Stimulated activated CD4-positive, alpha-beta T cell treated with anti-CD3 and anti-CD28 coated beads, Interleukin-15, amount 100 ng/mL, for 1 hour (primary cell): ENCODE data around the gene CD53.
"Not testable (repeated sequence)": the region's sequence is repeated elsewhere in the genome, so short reads cannot be mapped to it uniquely, and the experiment has no call there.

Experiments
- DNase-seq, 2 donors: peaks; one replicate each; pipeline ENCODE4 v3.0.0-alpha.2; 2020; ENCODE audit warnings: low read depth in 1 of 2, low spot score in 1 of 2

The CD53 gene, protein sequence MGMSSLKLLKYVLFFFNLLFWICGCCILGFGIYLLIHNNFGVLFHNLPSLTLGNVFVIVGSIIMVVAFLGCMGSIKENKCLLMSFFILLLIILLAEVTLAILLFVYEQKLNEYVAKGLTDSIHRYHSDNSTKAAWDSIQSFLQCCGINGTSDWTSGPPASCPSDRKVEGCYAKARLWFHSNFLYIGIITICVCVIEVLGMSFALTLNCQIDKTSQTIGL

DNA sequence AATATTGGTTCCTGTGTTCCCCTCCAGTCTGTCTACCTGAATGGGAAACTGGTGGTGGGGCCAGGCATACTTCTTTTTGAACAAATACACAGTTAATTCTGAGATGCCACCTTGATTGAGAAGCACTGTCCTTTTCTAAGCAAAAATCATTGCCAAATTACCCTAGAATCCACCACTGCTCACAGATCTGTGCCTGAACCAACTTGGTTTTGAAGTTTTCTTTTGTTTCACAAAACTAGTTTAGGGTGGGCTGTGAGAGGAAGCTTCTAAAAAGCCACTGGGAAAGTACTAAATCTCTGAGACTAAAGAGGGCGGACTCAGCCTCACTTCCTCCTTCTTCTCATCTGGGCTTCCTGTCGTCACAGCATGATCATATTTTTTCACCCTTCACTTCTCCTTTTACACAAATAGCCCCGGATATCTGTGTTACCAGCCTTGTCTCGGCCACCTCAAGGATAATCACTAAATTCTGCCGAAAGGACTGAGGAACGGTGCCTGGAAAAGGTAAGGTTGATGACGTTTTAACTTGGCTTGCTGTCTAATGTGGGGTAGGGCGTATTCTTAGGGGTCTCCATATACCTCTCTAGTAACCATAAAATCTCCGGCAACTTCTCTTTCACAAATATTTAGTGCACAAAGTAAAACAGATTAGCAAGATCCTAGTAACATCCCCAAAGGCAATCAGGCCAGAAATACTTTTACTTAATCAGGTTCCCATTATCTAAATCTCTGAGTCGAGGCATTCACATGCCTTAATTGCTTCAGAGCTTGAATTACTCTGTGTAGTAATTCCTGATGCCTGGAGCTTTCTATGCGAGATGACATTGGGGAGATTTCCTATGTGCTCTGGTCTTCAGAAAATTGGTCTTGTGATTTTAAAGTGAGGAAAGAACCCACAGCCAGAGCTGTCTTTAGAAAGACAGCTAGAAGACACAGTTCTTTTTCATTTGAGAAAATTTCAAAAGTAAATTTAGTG lies at the start of gene CD53:
Gene CD53, plus strand, starts transcription at position 404 of the 976 bp plus-strand sequence. CDS start 18,261 bp downstream, outside the sequence.
- no peak for DNase-seq

DNA sequence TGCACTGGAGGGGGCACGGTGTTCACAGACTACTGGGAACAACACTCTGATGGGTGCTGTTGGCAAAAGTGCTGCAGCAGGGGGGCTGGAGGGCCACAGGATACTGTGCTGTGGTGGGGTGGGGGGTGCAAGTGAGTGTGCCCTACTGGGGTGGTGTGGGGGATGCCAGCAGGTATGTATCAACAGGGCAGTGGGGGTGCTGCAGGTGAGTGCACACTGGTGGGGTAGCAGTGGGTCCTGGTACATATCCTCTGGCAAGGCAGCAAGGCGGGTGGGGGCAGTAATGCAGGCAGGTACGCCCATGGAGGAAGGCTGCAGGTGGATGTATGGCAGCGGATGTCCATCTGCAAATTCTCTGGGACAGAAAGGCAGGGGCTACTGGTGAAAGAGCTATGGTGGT lies 48.8 kb upstream of the CD53 start:
- no peak for DNase-seq

DNA sequence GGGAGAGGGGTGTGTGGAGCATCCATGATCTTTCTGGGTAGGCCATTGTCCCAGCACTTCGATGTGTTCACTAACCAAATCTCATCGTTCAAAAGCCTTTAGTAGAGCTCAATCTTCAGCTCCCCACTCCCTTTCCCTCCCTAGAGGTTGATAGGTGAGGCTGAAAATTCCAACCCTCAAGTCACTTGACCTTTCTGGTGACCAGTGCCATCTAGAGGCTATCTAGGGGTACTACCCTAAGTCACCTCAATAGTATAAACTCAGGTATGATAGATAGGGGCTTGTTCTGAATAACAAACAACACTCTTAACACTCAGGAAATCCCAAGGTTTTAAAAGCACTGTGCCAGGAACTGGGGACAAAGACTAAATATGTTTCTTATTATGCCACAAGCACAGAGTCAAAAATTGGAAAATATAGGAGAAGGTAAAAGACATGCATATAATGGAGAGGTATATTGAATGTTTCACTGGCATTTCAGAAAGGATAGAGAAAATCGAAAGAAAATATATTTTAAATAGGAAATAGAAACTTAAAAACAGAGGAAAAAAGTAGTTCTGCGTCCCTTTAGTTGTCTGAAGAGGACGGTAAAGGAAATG lies 42.9 kb upstream of the CD53 start:
- DNase-seq, result no peak

DNA sequence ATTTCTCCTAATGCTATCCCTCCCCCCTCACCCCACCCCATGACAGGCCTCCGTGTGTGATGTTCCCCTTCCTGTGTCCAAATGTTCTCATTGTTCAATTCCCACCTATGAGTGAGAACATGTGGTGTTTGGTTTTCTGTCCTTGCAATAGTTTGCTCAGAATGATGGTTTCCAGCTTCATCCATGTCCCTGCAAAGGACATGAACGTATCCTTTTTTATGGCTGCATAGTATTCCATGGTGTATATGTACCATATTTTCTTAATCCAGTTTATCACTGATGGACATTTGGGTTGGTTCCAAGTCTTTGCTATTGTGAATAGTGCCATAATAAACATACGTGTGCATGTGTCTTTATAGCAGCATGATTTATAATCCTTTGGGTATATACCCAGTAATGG lies 39.2 kb upstream of the CD53 start:
- not testable (repeated sequence) for DNase-seq

DNA sequence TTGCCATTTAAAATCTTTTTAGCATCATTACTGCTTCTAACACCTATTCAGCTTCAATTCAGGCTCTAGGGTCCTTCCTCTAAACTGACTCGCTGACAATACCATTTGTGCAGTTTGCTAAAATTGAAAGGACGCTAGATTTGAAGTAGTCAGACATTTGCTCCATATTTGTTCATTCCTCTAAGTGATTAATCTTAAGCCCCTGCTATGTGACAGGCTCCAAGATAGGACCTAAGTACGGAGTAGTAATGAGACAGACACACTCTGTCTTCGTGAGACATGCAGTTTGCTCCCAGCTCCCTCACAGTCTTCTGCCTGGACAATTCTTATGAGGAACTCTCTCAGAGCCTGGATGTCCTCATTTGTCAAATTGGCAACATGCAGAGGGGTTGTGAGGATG lies 26.1 kb upstream of the CD53 start:
- no peak for DNase-seq

DNA sequence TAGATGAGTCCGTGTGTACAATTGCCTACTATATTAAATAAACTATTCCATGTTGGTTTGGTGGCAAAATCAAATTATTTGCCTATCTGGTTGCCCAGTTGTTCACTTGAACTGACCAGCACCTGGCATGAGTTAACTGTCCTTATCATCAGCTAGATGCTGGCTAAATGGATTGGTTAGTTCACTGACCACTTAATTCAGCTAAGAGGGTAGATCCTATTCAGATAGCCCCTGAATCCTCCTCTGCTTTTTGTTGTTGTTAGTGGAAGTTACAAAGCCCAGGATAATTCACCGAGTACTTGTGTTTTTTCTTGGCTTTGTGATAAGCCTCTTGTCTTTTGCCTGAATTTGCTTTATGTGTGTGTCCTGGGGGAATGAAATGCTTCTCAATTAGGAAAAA lies 22.8 kb upstream of the CD53 start:
- no peak for DNase-seq

DNA sequence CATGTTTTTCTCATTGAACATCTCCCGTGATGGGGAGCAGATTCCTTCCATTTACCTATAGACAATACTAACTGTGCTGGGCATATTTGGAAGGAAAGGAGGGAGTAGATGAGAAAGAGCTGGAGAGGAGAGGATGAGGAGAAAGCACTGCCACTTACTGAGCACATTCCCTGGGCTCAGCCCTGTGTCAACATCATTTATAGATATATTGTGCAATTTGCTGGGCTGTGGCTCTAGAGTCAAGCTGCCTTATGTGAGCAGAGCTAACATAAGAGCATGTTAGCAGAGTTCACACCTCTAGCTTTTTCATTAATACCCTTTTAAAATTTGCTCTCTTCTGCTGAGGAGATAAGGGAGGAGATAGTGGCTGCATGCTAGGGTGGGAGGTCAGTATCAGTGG lies 22.3 kb upstream of the CD53 start:
- no peak for DNase-seq

DNA sequence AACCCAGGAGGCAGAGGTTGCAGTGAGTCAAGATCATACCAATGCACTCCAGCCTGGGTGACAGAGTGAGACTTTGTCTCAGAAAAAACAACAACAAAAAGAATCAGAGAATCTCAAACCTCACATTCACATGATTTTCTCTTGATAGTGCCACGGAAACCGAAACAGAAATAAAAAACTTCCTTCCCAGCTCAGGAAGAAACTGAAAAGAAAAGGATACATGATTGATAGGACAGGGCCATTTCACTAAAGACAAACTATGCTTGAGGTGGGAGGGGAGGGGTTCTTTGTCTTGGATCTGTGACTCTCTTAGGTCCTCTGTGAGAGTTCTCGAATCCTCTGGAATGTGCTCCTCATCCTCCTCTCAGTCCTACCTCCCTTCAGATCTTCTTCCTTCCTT lies 19.8 kb upstream of the CD53 start:
- DNase-seq, result no peak

DNA sequence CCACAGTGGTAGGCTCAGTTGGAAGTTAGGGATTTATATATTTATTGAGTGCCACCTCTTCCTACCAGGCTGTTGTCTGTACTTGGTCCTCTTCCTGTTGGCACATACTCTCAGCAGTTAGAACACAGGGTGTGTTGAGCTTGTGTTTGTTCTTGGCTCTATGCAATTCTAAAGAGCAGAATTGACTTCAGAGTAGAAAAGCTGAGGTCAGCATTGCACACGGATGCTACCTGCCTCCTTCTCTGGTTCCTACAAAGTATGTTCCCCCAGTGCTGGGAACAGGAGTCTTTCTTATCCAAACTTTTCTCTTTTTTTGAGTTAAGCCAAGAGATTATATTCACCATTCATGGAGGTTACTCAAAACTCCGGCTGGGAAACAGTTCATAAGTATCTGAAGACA lies 16.5 kb upstream of the CD53 start:
- DNase-seq, result no peak

DNA sequence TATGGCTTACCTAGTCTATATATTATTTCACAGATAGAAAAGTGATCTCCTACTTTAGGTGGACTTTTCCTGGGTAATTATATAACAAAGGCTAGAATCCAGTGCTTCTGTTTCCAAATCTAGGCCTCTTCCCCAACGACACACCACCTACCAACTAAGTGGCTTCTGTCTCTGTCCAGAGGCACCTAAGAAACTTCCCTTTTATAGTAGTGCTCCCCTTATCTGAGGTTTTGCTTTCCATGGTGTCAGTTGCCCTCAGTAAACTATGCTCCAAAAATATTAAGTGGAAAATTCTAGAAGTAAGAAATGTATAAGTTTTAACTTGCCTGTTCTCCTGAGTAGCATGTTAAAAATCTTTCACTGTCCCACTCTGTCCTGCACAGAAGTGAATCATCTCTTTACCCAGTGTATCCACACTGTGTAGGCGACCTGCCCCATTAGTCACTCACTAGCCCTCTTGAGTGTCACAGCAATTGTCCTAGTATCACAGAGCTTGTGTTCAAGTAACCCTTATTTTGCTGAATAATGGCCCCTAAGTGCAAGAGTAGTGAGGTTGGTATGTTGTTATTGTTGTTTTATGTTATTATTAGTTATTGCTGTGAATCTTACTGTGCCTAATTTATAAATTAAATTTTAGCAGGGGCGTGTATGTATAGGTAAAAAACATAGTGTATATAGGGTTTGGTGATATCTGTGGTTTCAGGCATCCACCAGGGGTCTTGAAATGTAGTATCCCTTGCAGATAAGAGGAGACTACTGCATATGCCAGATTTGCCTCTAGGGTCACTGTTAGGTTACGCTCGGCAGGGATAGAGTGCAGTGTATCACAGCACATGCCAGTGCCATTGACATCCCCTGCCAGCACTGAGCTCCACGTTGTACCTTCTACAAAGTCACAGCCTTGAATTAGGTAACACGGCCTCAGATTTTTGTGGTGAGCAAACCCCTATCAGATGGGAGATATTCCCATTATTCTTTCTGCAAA lies 14.7 kb upstream of the CD53 start:
- DNase-seq, result no peak

DNA sequence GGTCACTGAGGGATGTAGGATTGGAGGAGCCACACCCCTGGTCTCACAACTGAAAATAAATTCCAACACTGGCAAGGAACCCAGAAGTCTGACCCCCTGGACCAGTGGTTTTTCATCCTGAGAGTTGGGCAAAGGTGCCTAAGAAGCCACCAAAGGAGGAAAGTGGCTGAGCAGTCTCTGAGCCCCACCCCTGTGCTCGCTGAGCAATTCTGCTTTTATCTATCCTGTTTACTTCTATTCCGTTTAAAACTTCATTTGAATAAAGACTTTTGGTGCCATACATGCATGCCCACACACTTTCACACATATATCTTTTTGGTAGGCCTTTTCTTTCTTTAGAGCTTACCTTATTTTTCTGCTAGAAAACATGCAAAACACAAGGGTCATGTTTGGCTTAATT lies 13.9 kb upstream of the CD53 start:
- no peak for DNase-seq

DNA sequence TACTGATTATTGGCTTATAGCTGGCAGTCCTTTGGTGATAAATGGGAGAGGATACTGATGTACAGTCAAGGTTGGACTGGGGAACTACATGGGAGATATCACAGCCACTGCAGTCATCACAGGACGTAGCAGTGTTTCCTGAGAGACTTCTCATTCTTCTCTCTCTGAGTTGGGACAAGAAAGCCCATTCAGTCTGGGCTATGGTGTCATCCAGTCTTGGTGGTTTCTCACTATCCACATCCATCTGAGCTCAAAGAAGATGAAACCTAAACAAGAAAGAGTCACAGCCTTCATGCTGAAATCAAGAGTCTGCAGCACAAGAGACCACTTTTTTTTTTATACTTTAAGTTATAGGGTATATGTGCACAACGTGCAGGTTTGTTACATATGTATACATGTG lies 12.8 kb upstream of the CD53 start:
- no peak for DNase-seq

DNA sequence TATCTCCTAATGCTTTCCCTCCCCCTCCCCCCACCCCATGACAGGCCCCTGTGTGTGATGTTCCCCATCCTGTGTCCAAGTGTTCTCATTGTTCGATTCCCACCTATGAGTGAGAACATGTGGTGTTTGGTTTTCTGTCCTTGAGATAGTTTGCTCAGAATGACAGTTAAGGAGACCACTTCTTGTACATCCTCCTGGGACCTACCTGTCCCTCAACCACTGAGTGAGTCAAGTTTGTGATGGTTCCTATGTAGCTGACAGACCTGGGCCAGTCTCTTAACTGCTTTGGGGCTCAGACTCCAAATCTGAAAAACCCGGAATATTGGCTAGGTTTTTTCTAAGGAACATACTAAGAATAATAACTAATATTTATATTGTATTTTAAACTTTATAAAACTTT lies 12.3 kb upstream of the CD53 start:
- not testable (repeated sequence) for DNase-seq

DNA sequence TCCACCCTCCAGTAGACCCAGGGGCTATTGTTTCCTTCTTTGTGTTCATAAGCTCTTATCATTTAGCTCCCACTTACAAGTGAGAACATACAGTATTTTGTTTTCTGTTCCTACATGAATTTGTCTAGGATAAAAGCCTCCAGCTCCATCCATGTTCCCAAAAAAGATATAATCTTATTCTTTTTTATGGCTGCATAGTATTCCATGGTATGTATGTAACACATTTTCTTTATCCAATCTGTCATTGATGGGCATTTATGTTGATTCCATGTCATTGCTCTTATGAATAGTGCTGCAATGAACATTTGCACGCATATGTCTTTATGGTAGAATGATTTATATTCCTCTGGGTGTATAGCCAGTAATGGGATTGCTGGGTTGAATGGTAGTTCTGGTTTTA lies 11.0 kb upstream of the CD53 start:
- not testable (repeated sequence) for DNase-seq

DNA sequence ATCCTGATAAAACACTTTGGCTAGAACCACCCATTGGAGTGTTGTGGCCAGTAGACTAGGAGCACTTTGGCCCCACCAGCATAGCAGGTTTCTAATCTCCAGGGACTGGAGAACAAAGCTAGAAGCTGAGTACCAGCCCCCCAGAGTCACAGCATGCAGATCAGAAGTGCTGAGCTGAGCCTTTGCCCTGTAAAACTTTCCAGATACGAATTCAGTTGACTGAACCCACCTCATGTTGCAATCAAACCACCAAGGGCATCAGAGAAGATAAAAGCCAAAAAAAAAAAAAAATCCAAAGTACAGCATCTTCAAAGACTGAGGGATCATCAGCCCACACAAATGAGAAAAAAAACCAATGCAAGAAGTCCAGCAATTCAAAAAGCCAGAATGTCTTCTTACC lies 8.7 kb upstream of the CD53 start:
- DNase-seq, result no peak

DNA sequence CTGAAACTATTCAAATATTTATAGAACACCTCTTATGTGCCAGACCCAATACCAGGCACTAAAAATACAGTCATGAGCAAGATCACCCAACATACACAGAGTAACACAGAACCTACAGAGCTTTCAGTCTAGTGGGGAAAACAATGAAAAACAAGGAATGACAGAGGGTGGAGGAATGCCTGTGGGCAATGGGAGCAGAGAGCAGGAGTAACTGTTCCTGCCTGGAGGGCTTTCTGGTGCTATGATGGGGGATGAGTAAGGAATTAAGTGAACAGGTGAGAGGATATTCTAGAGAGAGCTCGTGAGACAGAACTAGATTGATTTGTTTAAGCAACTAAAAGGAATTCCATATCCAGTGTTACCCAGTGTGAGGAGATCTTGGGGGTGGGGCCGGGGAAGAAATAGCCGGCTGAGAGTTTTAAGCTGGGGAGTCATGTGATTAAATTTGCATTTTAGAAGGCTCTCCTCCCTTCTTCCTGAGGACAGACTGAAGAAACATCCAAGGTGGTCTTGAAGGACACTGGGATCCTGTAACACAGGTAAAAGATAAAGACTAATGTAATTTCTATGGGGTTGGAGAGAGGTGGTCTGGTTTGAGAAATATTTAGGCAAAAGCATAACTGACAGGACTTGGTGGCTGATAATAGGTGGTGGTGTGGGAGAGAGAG lies 2.1 kb upstream of the CD53 start:
- no peak for DNase-seq

DNA sequence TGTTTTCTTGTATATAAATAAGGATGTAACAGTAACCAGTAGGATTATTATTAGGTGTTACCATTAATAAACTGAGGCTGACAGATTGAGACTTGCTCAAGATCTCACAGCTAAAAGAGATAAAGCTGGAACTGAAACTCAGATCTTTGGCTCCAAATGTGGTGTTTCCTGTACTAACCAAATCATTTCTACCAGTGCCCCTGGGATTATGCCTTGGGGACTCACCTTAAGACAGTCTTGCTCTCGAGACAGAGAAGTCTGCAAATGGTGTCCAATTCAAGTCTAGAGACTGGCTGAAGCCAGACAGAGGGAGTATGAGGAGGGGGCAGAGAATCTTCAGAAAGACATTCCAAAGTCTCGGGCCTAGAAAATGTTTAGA lies 593 bp upstream of the CD53 start:
- DNase-seq, result no peak

DNA sequence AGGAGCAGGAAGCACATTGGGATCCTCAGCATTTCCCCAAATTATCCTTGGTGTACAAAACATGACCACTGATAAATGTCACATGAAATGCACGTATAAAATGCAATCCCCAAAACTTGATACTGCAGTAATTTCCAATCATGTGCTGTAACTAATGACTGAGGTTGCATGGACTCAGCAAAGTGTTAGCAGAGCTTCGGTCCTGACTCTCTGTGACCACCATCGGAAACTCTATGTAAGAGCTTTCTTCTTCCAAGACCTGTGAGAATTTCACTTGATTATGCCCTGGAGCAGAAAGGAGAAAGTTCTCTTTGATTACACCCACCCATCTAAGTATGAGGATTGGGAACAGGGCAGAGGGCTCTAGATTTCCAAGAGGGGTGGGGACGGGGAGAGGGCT lies 908 bp downstream of the CD53 start:
- DNase-seq, result no peak

DNA sequence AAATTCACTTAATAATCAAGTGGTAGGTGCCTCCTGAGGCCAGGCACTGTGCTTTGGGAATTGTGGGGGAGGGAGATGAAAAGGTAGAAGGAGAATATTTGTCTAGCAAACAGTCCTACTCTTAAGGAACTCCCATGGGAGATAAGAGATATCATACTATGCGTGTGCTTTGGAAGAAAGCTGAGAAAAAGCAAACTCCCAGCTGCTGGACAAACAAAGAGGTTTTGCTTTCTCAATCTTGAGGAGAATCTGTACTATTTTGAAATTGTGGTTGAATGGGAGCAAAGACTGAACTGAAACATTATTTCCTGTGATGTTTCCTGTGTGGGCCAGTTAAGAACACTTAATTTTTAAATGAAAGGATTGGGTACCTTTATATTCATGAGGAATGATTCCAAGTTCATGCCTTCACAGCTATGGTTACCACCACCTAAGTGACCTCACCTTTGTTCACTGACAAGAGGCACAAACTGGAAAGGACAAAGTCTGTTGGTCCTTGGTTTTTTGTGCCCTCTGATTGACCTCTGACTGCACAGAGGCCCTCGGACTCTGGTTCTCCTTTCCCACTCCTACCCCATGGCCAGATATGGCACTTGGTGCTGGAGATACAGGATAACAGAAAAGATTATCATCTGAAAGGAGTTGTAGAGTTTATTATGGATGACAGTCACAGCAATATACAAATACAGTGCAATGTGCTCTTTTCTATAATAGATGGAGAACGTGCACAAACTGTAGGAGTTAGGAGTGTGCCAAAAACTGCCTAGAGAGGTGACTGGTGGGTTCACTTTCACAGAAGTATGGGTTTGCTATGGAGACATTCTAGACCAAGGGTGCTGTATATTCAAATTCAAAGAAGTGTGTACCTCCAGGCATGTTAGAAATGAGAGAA lies 1.6 kb downstream of the CD53 start:
- no peak for DNase-seq
